Left kidney (tissue), 2 donors: ENCODE data around the gene GABBR2. TPM values are rescaled to one million over a fixed set of nuclear protein-coding genes. Genes with fewer than 3 reads are reported as not detected.

Experiments
- DNase-seq: peaks from one replicate; pipeline ENCODE4 v3.0.0-alpha.2; 2013
- polyA plus RNA-seq: library from polyadenylated mRNA; unstranded; fragments of 120-200 nt; gene quantifications from one replicate; pipeline ENCODE4 v1.2.1, GENCODE V29; 2013; ENCODE audit not compliant: insufficient read length

GABBR2 gene
- polyA plus RNA-seq, 1 donor = 6.3 TPM

- no peak for DNase-seq
Measured at GRCh38 chr9:98721643-98722042, 12.9 kb upstream of the GABBR2 start.

- no peak for DNase-seq
Measured at GRCh38 chr9:98720402-98720801, 11.7 kb upstream of the GABBR2 start.

GRCh38 chr9:98719055-98719454, 10.3 kb upstream of the GABBR2 start:
- no peak for DNase-seq

GRCh38 chr9:98714833-98715232, 6.1 kb upstream of the GABBR2 start:
- DNase-seq = no peak

GRCh38 chr9:98712987-98713386, 4.3 kb upstream of the GABBR2 start:
- no peak for DNase-seq

GRCh38 chr9:98709968-98710965, 1.5 kb upstream of the GABBR2 start:
- DNase-seq = peak; percentile 70

DNA sequence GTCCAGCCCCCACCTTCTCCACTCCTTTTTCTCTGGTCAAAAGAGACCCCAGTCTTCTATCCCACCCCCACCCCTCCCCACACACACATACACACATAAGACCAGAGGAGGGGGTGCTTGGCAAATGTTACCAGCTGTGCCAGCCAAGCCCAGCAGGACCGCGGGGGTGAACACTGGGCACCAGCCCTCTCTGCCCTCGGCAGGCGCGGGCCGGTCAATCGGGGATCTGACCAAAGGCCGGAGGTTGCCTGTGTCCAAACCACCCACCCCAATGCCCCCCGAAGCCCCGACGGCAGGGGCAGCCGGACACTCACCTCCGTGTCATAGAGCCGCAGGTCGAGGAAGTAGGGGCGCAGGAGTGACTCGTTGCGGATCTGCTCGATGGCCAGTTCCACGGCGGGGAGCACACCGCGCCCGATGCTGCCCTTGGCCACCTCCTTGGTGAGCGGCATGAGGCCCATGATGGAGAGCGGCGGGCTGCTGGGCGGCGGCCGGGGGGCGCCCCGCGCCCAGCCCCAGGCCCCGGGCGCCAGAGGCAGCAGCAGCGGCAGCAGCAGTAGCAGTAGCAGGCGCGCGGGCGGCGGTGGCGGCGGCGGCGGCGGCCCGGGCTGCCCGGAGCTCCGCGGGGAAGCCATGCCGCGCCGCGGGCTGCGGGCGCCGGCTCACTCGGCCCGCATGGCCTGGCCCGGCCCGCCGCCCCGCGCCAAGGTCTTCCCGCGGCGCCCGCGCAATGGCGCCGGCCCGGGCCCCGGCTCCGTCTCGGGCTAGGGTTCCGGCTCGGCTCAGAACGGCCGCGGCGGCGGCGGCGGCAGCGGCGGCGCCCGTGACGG, 417 bp downstream of the GABBR2 start:
- DNase-seq = no peak

- DNase-seq = peak; percentile 82
Measured at GRCh38 chr9:98707166-98708102, 1.3 kb downstream of the GABBR2 start.

DNA sequence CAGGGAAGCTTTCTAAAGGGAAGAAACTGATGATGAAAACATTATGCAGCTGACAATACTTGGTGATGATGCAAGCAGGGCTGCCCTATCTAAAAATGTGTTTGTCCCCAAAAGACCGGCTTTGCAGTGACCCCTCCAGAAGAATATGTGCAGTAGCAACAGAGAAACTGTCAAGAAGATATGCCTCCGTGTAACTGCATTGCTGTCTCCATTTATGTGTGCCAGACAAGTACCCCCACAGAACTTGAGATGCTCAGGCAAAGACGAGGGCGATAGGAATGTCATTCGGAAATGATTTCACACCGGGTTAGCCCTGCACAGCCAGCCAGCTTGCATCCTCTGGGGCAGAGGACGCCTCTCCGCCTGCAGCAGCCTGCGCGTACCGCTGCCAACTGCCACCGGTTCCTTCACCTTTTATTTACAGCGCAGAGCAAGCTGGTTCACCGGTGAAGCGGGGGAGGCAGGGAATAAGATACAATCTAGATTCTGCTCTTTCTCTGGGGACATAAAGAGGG, 2.0 kb downstream of the GABBR2 start:
- no peak for DNase-seq

GRCh38 chr9:98702835-98703380, 5.8 kb downstream of the GABBR2 start:
- DNase-seq = no peak

DNA sequence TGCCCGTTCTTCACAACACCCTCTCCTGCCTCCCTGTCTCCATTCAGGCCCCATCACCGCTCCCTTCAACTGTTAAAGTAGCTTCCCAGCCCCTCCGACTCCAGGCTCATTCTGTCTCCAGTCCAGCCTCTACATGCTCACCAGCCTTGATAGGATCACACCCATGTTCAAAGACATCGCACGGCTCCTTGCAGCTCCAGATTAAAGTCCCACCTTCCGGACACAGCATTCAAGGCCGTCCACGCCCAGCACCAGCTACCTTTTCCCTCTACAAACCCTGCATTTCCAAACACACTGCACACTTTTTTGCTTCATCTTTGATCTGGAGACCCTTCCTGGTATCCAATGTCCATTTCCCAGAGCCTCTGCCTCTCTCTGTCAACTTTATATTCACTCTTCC, 6.4 kb downstream of the GABBR2 start:
- no peak for DNase-seq

DNA sequence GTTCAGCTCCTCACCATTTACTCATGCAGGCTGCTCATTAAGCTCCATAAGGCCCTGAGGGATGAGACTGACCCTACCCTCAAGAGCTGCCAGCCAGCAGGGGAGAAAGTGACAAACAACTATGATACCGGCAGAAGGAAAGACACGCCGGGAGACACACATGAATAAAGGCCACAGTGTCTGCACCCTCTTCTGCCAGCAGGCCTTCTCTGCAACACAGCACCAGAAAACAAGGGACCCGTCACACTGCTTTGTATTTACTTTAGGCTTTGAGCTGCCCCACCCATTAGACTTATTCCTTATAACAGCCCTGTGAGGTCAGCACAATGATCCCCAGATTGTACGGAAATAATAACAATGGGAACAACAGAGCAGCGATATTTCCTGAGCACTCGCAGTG, 7.2 kb downstream of the GABBR2 start:
- DNase-seq = no peak

GRCh38 chr9:98700801-98701200, 7.9 kb downstream of the GABBR2 start:
- no peak for DNase-seq

- no peak for DNase-seq
Measured at GRCh38 chr9:98698856-98699255, 9.9 kb downstream of the GABBR2 start.

- DNase-seq = no peak
Measured at GRCh38 chr9:98694943-98695342, 13.8 kb downstream of the GABBR2 start.

DNA sequence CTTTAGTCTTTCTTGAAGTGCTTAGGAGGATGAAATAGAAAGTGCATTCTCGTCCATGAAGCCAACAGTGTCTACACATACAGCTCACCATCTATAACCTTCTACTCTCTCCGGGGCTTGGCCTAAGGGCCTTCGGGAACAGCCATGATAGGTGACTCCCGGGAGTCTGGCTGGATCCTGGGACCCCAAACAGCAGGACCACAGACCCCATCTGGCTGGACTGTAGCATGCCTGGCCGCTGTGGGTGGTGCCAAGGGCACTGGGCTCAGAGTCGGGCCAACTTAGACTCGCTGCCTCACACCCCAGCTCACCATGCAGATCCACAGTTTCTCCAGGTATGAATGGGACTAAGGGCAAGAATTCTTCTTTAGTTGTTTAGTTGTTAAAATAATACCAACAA, 16.3 kb downstream of the GABBR2 start:
- no peak for DNase-seq

- no peak for DNase-seq
Measured at GRCh38 chr9:98691890-98692289, 16.8 kb downstream of the GABBR2 start.

GRCh38 chr9:98690686-98691085, 18.0 kb downstream of the GABBR2 start:
- DNase-seq = no peak

DNA sequence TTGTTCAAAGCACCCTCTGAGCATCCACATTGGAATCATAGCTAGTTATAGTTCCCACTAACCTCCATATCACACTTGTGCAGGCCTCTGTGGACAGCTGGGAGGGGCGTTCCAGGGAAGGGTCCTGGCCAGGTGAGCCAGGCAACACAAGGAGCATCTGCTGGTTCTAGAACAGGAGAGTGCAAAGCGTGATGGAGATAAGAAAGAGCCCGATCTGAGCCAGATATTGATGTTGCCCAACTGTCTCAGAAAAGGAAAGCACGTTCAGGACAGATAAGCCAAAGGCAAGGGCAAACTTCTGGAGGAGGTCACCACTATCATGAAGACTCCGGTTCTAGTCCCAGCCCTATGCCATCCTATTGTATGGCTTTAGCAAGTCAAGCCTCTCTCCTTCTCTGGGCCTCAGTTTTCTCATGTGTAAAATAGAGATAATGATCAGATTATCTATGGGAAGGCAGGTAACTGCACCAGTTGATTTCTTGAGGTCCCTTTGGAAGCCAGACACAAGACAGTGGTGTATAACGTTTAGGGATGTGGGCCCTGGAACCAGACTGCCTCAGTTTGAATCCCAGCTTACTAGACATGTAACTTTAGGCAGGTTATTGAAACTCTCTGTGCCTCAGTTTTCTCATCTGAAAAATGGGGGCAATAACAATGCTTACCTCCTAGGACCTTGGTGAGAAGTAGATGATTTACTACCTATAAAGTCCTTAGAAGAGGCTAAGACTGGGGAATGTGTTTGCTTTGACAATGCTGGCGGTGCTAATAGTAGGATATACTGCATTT, 19.8 kb downstream of the GABBR2 start:
- no peak for DNase-seq

GRCh38 chr9:98687911-98688310, 20.8 kb downstream of the GABBR2 start:
- DNase-seq = no peak
